HPDE6-E6E7 (cell line): ENCODE measurements around the gene SERPINA9.

ENCODE experiments used
- DNase-seq: peaks from one replicate; pipeline ENCODE4 v3.0.0; 2011; ENCODE audit warnings: missing footprints; ENCODE audit errors: extremely low spot score

Gene SERPINA9

DNA sequence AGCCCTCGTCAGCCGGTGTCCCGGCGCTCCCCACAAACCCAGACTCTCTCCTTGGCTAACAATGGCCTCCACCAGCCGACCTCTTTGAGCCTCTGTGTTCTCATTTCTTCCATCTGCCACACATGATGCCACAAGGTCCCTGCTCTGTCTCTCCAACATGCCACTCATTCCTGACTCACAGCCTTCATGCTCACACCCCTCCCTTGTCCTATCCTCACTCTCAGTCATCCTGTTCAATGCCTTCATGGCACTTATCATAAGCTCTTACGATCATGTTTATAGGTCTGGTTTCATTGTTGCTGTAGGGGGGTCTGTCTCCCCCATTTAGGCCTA is 13.8 kb downstream of the SERPINA9 start:
- DNase-seq = no peak

DNA sequence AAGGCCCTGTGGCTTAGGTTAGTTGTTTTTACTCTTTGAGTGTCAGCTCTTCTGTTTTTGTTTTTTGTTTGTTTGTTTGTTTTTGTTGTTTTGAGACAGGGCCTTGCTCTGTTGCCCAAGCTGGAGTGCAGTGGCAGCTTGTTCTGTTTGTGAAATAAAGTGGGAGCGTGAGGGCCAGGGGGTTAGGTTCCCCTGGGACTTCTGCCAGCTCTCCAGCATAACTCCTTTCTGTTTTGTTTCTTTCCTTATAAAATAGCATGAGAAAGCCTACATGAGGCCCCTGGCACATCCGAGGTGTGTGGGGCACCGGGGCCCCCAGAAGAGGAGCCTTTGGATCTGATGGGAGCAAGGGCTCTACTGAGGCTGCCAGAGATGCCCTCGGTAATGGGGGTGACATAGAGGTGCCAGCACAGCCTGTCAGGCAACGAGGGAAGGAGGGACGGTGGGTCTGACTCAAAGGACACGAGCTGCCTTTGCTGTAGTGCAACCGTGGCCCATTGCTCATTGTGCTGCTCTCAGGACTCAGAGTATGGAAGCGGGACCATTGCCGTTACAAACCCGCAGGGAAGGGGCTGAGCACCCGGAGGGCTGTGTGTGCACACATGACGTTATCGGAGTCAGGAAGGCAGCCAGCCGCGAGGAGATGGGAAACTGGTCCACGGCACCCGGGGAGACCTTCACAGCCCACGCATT is 14.3 kb downstream of the SERPINA9 start:
- DNase-seq = no peak

DNA sequence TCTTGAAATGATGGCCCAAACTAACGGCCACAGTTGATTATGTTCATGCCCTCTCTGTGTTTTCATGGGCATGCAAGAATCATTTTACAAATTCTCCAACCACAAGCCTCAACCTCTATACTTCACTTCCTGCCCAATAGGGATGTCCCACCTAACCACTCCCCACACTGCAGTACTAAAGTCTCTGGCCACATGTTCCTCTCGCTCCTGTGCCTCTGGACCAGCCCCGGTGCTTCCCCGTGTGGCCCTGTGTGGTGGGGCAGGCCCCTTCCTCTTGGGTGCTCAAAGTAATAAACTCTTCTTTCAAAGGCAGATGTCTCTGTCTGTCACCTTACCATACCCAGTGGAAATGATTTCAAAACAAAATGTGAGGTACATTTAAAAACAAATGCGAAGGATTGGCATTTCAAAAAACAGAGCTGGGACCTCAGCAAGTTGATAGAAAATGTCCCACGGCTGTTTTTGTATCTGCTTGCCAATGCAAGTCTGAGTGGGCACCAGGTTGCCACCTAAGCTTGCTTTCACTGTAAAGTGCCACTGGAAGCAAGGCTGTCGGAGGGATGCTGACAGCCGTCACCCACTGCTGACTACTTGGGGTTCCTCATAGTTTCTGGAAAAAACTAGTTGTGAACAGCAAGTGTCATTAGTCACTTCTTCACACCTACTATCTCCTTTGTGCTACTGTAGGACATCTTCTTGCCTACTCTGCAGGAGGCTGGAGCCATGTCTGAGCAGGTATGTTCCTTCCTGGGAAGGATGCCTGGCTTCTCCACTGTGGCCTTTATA is 15.2 kb downstream of the SERPINA9 start:
- no peak for DNase-seq

DNA sequence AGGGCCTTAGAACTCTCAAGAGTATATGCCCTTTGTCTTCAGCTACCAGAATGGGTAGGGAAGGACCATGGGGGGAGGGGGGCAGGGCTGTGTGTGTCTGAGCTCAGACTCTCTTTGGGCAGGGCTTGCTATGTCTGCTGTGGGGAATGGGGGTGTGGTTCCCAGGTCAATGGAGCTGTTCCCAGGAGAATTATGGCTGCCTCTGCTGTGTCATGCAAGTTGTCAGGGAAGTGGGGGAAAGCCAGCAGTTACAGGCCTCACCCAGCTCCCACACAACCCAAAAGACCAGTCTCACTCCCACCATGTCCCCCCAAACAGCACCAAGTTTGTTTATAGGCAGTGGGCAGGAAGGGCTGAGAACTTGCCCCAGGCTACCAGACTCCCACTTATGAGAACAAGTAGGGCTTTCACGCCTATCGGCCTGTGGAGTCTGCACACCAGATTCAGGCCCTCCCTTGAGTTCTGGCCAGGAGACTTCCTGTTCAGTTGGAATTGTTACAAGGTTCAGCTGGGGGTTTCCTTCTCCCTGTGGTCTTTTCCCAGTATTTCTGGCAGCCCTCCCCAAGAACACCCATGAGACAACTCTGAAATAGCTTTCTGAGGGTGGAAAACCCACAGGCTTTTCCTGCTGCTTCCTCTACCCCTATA is 17.3 kb downstream of the SERPINA9 start:
- DNase-seq = no peak

DNA sequence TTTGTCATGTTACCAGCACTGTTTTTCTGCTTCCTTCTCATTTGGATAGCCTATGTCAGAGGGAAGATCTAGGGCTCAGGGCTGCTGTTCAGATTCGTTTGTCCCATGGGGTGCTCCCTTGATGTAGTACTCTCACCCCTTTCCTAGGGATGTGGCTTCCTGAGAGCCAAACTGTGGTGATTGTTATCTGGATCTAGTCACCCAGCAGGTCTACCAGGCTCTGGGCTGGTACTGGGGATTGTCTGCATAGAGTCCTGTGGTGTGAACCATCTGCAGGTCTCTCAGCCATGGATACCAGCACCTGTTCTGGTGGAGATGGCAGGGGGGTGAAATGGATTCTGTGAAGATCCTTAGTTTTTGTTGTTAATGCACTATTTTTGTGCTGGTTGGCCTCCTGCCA is 17.9 kb downstream of the SERPINA9 start:
- DNase-seq = no peak

DNA sequence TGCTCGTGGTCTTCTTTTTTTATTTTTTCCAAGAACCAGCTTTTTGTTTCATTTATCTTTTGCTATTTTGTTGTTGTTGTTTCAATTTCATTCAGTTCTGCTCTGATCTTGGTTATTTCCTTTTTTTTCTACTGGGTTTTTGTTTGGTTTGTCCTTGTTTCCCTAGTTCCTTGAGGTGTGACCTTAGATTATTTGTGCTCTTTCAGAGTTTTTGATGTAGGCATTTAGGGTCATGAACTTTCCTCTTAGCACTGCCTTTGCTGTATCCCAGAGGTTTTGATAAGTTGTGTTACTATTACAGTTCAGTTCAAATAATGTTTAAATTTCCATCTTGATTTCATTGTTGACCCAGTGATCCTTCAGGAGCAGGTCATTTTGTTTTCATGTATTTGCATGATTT is 20.1 kb downstream of the SERPINA9 start:
- DNase-seq = no peak

DNA sequence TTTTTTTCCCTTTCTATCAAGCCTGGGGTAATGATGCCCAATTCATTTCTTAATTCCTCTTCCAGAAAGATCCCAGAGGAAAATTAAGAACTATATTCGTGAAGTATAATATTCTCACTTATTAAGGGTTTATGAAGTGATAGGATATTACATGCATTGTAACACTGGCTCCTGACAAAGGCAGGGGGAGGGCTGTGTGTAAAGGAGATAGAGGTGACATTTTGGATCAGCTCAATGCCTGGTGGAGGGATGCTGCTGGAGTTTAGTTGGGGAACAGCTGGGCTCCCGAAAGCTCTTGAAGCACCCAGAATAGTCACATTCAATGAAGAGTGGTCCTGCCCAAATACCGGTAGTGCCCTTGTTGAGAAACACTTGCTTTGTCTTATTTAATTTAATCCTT is 24.2 kb downstream of the SERPINA9 start:
- DNase-seq = no peak

DNA sequence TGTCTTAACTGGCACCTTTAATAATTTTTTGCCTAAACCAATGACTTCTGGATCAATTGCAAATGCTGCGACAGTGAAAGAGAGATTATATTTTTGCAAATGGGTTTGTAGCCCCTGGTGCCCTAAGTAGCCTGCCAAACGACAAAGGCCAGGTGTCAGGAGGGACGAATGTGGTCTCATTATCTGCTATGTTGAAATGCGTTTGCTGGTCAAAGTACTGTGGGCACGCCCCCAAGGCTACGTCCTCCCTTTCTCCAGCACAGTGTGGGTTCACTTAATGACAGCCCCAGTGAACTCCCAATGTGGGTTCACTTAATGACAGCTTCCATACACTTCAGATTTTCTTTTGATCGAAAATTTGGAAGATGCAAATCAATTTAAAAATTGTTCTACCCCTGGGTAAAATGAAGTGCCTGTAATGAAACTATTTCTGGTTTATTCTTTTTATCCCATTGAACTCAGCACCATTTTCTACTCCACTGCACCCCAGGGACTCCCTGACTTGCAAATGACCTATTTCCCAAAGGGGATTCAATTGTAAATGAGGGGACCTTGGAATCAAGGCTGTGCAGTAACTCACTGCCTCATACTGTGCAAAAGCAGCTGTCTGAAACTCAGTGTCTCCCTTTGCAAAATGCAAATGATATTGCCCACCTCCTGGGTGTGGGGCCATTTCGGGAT is 24.8 kb downstream of the SERPINA9 start:
- DNase-seq = no peak

DNA sequence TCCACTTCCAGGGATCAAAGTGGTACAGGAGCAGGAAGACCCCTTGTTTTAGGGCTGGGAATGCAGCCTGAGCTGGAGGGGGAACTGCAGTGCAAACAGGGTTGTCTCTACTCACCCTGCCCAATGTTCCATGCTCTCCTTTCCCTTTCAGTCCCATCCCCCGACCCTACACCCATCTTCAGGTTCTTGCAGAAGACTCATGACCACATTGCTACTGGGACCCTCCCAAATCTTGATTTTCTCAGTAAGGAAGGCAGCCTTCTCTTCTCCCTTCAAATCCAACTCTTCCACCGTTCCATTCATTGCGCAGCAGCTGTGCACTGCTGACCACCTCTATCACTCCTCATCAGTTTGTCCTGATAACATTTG is 25.3 kb downstream of the SERPINA9 start:
- DNase-seq = no peak

DNA sequence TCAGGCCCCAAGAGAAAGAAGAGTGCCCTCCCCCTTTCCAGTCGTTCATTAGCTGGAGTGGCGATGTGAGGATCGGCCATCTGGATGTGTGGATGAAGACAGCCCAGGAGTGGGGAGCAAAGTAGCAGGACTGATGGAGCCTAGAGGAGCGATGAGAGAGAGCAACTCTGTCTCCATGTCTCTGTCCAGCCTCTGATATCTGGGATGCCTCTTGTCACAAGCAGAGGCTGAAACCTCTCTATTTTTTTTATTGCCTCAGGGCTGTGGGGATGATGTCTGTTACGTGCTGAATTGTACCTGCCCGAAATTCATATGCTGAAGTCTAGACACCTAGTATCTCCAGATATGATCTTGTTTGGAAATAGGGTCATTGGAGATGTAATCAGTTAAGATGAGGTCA is 26.1 kb downstream of the SERPINA9 start:
- DNase-seq = no peak

DNA sequence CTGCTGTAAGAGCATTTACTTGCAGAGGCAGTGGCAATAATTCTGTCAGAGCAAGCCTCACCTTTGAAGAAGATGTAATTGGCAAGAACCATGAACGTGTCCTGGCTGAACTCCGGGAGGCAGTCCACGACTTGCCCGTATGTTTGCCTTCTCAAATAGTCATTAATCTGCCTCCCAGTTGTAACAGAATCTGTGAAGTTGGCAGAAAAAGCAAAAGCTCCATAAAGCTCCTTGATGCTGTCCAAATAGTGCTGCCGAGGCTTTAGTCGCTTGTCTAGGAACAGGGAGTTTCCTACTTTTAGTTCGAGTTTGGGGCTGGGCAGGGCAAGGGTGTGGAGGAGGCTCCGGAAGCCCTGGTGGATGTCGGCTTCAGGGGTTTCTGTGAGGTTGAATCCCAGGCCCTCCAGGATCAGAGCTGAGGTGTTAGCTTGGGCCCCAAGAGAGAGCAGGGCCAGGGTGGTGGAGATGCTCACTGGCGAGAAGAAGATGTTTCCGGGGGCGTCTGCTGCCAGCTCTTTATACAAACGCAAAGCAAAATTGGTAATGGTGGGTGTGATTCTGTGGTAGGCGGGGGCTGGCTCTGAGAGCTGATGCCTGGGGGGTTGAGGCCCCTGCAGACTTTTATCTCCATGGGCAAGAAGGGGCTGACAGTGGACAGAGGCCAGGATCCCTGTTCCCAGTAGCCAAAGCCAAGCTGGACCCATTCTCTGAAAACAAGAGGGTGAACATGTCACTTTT is 27.8 kb downstream of the SERPINA9 start:
- no peak for DNase-seq

DNA sequence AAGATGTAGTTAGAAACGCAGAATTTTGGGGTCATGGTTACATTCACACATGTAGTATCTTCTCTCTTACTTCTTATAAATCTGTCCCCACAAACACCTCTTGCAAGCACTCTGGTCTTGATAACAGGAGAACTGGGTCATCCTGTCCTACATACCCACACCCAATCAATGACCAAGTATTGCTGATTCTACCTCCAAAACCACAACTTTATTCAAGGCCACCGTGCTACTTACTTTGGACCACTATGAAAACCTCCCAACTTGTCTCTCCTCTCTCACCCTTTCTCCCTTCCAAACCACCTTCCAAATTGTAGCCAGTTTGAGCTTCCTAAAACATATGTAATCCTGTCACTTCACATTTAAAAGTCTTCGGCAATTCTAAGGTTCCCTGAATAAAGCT is 28.8 kb downstream of the SERPINA9 start:
- no peak for DNase-seq

DNA sequence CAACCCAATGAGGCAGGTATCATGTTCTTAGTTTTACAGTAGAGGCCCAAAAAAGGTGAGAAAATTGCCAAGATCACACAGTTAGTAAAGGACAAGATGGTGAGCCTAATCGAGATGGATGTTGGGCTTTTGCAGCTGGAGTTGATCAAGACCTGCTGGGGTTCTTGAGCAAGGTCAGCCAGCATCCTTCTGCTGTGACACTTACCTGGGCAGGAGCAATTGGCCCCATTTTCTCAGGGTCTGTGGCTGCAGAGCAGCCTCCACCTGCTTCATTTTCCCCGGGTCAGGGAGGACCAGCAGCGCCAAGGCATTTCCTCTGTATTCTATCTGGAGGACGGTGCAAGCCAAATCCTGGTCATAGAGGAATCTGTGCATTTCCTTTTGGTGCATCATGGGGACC is 29.9 kb downstream of the SERPINA9 start:
- DNase-seq = no peak

DNA sequence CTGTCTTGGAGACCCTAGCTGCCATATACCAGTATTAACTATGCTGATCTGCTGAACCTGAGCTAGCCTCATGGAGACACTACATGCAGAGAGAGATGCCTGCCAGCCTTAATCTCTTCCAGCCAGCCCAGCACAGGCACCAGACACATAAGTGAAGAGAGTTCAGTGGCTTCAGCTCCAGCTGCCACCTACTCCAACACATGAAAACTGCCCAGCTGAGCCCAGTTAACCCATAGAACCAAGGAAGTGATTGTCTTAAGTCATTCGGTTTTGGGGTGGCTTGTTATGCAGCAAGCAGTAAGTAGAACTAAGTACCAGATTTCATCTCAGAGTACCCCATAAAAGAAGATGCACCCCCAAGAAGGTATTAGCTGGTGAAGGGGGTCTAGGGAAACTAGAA is 31.0 kb downstream of the SERPINA9 start:
- DNase-seq = no peak

DNA sequence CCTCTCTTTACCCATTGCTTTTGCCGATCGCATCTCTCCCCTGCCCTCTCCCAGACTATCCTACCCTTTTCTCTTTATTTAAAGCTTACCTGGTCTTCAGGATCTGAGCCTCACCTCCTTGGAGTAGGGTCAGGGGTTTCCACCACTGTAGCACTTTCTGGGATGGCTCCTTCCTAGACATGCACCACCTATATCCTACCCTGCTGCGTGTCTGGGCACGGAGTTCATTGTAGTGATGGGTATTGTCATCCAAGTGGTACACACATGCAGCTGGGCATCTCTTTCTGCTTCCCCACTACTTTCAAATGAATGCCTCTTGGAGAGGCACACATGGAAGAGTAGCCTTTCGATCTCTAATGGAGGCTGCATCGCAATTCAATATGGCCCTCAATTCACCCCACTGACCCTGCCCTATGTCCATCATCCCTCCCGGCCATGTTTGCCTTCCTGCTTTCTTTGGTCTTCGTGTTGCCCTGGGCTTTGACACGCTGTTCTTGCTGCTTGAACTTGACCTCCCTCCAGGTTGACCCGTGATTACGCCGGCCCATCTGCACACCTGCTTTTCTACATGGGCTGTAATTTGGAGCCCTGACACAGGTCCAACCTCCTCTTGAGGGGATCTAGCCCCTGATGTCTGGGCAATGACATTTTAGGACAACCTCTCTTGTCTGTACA is 34.3 kb downstream of the SERPINA9 start:
- DNase-seq = no peak

DNA sequence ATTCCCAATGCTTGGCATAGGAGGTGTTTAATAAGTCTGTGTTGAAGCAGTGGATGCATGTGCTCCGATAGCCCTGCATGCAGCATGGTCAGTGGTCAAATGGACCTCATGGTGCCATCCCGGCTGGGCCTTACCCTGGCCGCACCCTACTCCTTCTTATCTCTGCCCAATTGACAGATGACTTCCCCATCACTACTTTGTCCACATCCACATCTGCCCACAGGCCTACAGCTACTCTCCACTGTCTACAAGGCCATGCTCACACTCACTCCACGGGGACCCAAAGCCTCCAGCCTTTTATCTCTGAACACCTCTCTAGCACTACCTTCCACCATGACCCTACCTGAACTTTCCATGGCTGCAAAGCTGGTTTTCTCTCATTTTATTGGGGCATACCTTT is 34.9 kb downstream of the SERPINA9 start:
- no peak for DNase-seq

DNA sequence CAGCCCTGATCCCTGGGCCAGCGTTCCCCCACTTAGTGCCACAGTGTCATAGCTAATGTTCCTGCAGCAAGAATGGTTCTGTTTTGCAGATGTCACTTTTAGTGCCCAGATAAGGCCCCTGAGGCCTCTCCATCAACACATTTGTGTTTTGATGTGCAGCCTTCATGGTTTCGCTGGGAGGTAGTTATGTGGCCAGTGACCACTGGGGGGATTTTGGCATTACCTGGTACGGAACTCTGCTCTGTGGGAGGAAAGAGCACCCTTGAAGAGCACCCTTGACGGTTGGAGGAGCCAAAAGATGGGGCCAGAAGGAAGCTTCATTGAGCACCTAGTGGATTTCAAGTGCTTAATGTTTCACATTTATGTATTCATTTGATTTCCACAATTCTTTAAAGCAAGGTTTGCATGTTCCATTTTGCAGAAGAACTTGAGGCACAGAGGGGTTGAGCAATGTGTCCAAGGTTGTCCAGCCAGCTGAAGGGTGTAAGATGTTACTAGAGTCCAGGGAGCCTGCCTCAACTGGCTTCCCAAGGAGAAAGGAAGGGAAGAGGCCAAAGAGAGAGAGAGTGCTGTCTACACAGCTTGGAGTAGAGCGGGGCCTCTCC is 36.4 kb downstream of the SERPINA9 start:
- no peak for DNase-seq

DNA sequence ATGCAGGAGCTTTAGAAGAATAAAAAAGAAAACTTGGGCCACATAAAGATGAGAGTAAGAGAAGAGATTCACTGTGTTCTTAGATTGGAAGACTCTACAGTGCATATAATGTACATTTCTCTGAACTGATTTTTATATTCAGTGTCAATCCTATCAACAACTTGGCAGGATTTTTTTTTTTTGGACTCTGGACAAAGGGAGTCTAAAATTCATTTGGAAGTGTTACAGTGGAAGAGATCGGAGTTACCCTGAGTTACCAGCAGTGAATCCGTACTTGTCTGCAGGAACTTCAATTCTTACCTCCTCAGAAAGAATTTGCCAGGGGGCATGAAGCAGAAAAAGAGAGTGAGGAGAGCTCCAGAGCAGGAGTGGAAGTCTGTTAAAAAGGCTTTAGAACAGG is 47.4 kb downstream of the SERPINA9 start:
- DNase-seq = no peak

DNA sequence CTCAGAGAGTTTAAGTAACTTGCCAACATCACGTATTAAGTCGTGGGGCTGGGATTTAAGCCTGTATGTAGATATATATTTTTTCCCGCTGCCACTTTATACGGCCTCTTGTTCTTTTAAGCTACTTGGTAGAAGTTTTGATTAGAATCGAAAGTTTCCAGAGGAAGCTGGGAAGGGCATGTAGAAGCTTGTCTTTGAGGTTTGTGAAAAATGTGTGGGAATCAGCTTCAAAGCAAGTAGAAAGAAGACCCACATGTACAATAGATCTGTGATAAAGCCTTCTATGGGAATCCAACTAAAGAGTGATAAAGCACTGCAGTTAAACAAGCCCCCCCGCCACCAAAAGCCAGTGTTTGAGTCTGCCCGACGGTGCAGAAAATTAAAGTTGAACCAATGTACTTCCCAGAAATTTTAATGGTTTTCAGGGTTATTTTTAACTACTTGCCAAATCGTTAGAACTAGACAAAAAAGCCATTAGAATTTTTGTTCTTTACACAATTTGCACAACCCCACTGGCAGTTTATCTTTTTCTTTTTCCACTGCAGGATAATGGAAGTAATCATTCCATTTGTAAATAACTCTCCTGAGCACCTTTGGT is 48.9 kb downstream of the SERPINA9 start:
- no peak for DNase-seq

DNA sequence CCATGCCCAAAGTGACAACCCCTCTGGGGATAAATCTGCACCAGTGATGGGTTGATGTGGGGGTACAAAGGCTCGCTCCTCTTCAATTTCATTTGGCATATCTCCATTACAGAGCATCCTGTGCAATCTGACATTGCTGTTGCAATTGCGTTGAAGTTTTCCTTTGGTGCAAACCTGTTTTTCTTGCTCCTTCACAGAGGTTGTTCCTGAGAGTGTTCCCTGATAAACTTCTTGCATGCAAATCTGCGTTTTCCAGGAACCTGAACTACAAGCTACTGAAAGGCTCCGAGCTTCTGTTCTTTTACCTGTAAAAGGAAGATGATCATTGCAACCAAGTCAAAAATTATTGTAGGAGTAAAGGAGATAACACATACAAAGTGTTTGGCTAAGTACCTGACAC is 49.5 kb downstream of the SERPINA9 start:
- no peak for DNase-seq

DNA sequence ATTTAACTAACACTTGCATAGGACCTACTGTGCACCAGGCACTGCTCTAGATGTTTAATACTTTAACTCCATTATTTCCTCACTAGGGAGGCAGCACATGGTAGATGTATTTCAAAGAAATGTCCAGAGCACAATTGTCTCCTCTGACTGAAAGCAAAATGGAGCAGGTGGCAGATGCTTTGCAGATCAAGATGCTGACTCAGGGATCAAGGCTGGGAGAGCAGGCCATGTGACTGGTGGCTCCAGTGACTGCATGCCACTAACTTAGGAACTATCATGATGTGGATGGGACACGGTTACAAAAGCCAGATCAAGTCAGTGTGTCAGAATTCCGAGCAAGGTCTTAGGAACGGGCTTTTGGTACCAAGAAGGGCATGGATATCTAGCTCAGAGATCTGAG is 51.6 kb downstream of the SERPINA9 start:
- DNase-seq = no peak
